Stromal cell of bone marrow (primary cell): Measurements from ENCODE around the gene LPGAT1.

ENCODE experiments used
- DNase-seq: peaks from one replicate; pipeline ENCODE4 v3.0.0-alpha.2; 2012; ENCODE audit warnings: low read depth

Gene LPGAT1

GRCh38 chr1:211828584-211829342 is 1.8 kb downstream of the LPGAT1 start:
- no peak for DNase-seq

GRCh38 chr1:211827051-211827450 is 3.5 kb downstream of the LPGAT1 start:
- no peak for DNase-seq

GRCh38 chr1:211825980-211826379 is 4.6 kb downstream of the LPGAT1 start:
- DNase-seq: no peak

GRCh38 chr1:211822677-211823407 is 7.7 kb downstream of the LPGAT1 start:
- no peak for DNase-seq

GRCh38 chr1:211816586-211816985 is 14.0 kb downstream of the LPGAT1 start:
- DNase-seq: no peak

- no peak for DNase-seq
These were observed 16.2 kb downstream of the LPGAT1 start for GRCh38 chr1:211814313-211814712.

- no peak for DNase-seq
These were observed 17.0 kb downstream of the LPGAT1 start for GRCh38 chr1:211813590-211813989.

GRCh38 chr1:211812584-211812983 is 18.0 kb downstream of the LPGAT1 start:
- DNase-seq: no peak

- no peak for DNase-seq
These were observed 18.7 kb downstream of the LPGAT1 start for GRCh38 chr1:211811848-211812247.

GRCh38 chr1:211811126-211811525 is 19.4 kb downstream of the LPGAT1 start:
- no peak for DNase-seq

- no peak for DNase-seq
These were observed 22.1 kb downstream of the LPGAT1 start for GRCh38 chr1:211808475-211808874.

GRCh38 chr1:211804915-211805314 is 25.6 kb downstream of the LPGAT1 start:
- no peak for DNase-seq

GRCh38 chr1:211800925-211801607 is 29.5 kb downstream of the LPGAT1 start:
- DNase-seq: no peak

GRCh38 chr1:211797994-211798393 is 32.6 kb downstream of the LPGAT1 start:
- DNase-seq: no peak

- no peak for DNase-seq
These were observed 38.6 kb downstream of the LPGAT1 start for GRCh38 chr1:211791979-211792378.

GRCh38 chr1:211789641-211790464 is 40.7 kb downstream of the LPGAT1 start:
- no peak for DNase-seq

GRCh38 chr1:211788626-211789025 is 41.9 kb downstream of the LPGAT1 start:
- no peak for DNase-seq

GRCh38 chr1:211783897-211784296 is 46.7 kb downstream of the LPGAT1 start:
- no peak for DNase-seq

GRCh38 chr1:211783266-211783665 is 47.3 kb downstream of the LPGAT1 start:
- DNase-seq: no peak

GRCh38 chr1:211781260-211781659 is 49.3 kb downstream of the LPGAT1 start:
- no peak for DNase-seq

GRCh38 chr1:211775170-211775569 is 55.4 kb downstream of the LPGAT1 start:
- DNase-seq: no peak

GRCh38 chr1:211764701-211765100 is 65.9 kb downstream of the LPGAT1 start:
- no peak for DNase-seq
